HL-60/S4 treated with phorbol 12-myristate 13-acetate at 8.2 ng/mL for 4 days and 3 days (cell line): ENCODE results near the gene MAPK7.

Experiments used
- in situ Hi-C: fragments of 300-500 bp; cut with MboI; formaldehyde crosslinking; loops from 2 replicates; pipeline ENCODE4 v1.15.0; 2022; ENCODE audit warnings: low sequenced_read_pairs

Gene MAPK7

DNA sequence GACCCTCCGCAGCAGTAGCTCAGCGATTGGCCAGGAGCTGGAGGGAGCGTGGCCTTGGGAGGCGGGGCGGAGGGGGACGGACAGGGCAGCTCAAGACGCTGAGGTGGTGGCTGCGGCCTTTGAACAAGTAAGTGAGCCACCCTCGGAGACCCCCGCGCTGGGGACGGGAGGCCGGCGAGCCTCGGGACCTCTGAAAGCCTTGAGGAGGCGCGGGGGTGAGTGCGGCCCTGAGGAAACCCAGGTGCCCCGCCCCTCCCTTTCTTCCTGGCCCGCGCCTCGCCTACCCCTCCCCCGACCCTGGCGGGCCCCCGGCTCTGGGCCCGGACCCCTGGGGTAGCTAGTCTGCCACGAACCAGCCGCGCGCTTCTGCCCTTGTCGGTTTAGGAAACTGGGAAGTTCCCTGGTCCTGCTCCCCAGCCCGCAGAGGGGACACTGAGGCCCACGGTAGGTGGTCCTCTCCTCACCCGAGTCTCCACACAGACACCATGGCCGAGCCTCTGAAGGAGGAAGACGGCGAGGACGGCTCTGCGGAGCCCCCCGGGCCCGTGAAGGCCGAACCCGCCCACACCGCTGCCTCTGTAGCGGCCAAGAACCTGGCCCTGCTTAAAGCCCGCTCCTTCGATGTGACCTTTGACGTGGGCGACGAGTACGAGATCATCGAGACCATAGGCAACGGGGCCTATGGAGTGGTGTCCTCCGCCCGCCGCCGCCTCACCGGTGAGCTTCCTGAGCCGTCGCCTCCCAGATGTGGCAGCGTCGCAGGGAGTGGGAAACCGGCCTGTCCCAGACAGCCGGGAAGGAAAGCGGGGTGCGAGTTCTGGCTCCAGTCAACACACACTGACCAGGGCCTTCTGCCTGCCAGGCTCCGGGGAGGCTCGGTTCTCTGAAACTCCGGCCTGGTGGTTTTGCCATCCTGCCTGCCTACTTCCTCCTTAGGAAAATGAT lies at the start of gene MAPK7:
TSS of gene MAPK7 (plus strand) at position 83 of the 945 bp plus-strand sequence. CDS start at position 486, 403 bp downstream.
- in situ Hi-C loops, result no loop called here

DNA sequence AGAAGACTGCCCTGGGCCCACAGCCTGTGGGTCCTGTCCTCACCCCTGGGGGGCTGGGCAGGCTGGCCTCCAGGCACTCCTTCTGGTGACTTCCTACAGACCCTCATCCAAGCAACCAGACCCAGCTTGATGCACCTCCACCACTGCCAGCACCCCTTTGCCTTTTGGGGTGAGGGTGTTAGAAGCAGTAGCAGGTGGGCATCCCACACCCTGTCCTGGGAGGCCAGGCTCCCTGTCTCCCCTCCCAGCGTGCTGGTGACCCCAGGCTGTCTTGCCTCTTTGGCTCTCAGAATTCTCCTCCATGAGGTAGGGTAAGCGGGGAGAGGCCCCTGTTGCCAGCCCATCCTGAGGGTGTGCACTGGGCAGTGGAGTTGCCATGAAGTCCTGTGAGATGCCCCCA lies 49.2 kb upstream of the MAPK7 start:
- in situ Hi-C loops, result no loop called here

DNA sequence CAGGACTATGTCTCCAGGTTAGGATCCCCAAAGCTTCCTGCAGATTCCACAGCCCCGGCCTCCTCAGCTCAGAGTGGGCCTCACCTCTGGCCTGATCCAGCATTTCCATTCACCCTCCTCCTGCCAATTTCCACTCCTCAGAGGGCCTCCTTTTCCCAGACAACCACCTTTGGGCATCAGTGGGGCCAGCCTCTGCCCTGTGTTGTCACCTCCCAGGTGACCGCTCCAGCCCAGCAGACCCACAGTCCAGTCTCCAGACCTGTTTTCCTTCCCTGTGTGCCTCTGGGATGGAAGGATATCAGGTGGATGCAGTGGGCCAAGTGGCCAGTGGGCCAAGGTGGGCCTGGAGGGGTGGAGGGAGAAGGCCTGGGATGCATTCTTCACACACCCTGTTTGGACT lies 48.5 kb upstream of the MAPK7 start:
- in situ Hi-C loops, result no loop called here

DNA sequence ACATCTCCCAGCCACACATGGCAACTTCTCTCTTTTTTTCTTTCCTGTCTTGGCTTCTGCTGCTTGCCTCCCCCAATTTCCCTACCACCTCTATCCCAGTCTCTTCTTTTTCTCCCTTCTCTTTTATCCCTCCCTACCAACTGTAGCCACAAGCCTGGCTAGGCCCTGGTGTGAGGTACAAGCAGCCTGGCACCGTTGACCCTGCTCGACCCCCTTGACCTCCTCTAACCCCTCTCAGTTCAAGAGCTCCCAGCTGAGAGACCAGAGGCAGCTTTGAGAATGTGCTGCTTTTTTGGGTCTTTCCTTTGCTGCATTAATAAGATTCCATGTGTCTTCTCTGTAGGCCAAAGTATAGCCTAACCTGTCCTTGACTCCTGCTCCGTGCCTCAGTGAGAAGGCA lies 48.0 kb upstream of the MAPK7 start:
- in situ Hi-C loops, result no loop called here

DNA sequence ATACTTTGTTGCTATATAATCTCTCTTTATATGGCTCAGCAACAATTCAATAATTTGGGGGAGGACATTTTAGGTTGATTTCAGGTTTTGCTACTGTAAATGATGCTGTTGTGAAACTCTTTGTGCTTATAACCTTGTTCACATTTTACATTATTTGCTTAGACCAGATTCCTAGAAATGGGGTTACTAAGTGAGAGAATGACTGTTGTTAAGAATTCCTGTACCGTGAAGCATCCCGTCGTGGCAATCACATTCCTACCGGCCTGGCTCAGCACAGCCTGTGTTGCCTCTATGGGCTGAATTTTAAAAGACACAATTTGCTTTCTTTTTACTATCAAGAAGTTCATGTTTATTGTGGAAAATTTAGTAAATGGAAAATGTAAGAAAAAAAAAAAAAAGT lies 47.2 kb upstream of the MAPK7 start:
- in situ Hi-C loops, result no loop called here

DNA sequence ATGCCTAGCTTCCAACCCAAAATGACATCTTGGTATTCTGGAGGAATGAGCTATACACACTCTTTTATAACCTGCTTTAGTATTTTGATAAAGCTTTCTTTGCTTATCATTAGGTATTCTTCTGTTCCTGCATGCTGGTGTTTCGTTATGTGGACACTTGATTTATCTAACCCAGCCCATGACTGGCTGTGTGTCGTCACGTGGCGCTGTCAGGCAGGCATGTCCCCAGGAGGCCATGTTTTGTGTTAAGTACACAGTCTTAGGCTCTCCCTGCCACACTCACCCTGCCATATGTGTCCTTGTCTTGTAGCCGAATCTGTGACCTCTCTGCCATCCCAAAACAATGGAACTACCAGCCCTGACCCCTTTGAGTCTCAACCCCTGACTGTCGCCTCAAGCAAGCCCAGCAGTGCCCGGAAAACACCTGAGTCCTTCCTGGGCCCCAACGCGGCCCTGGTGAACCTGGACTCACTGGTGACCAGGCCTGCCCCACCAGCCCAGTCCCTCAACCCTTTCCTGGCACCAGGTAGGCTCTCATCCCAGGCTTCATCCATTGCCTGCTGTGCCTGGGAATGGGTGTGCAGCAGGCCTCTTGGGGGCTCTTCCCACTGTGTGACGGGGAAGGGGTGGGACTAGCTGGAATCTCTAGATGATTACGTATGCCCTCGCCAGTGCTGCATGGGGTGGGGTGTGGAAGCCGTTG lies 46.6 kb upstream of the MAPK7 start:
- in situ Hi-C loops, result no loop called here

DNA sequence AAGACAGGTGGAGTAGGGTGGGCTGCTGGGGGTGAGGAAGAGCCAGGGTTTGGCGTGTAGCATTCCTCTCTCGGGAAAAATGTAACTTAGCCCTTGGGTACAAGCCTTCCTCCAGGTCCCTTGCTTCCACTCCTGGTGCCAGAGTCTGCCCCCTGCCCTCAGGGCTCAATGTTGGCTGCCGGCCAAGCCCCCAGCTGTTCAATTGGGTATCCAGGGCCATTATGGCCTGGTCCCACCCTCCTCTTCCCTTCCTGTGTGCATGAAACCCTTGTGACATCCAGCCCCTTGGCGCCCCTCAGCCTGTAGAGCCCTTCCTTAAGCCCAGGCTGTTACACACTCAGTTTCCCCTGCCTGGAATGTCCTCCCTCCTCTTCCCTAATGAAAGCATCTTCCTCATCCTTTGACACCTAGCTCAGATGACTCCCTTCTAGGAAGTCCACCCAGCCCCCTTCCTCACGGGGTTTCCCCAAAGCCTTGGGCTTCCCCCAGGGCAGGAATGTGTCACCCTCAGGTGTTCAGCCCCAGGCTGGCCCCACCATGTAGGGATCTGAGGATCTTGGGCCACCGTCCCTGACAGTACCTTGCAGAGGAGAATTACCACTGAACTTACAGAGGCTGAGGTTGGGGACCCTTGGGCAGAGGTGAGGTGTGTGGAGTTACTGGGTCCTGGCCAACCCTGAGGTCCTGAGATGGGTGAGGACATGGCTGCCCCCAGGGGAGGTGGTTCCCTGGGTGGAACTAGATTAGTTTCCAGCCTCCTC lies 45.7 kb upstream of the MAPK7 start:
- in situ Hi-C loops, result no loop called here

DNA sequence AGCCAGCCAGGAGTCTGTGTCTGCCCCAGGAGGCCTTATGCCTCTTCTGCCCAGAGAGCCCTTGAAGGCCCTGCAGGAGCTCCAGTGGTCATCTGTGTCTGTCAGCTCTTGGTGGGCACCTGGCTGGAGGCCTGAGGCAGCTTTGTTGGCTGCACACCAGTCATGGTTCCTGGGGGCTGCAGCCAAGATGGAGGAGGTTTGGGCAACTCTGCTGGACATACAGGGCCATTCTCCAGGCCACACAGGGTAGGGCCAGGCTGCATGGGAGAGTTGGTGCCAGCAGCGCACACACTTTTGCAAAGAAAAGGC lies 45.2 kb upstream of the MAPK7 start:
- in situ Hi-C loops, result no loop called here

DNA sequence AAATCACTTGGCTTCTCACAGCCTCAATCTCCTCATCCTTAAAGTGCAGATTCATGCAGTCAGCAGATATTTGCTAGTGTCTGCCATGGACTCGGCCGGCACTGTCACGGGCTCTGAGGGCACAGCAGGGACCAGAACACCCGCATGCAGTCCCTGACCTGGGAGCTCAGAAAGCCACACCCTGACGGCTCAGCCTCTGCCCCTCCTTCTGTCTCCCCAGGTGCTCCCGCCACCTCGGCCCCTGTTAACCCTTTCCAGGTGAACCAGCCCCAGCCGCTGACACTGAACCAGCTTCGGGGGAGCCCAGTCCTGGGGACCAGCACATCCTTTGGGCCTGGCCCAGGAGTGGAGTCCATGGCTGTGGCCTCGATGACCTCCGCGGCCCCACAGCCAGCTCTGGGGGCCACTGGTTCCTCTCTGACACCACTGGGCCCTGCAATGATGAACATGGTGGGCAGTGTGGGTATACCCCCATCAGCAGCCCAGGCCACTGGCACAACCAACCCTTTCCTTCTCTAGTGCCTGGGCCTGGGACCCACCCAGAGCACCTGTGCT lies 44.5 kb upstream of the MAPK7 start:
- in situ Hi-C loops, result no loop called here

DNA sequence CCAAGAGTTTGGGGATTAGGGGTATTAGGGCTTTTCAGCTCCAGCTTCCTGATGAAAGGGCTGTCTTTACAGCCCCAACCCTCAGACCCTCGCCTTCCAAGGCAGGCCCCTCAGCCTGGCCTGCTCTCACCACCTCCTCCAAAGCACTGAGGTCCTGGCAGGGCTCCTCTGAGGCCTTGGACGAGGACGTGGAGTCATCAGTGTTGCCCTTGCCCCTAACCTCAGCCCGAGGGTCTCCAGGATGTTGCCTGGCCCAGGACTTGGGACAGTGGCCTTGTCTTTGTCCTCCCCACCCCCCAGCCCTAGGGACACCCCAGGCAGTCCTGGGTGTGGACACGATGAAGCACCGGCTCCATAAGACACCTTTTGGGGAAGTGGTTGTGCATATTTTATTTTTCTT lies 44.0 kb upstream of the MAPK7 start:
- in situ Hi-C loops, result no loop called here

DNA sequence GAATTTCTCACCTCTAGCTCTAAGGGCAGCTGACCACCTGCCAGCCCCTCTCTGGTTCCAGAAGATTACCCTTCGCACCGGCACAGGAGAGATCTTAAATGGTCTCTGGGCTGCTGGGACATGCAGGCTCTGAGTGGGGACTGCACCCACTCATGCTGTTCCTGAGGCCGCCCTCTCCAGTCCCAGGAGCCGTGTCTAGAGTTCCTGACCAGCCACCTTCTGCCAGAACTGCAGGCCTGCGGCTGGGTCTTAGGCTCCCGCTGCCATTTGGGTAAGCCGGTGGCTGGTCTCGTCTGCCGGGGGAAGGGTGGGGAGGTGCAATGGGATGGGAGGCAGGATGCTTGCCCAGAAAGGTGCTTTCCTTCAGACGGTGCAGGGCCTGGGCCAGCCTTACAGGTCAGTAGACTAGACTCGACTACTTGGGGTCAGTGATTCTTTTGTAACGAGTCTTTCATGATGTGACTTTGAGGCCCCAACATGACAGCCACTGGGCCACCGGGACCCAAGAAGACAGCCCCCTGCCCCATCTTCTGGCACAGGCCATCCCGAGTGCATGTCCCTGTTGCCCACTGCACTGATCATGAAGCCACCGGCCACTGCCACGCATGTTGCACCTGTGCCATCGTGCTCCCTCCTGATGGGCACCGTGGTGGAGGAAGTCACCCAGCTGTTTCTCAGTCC lies 42.2 kb upstream of the MAPK7 start:
- in situ Hi-C loops, result no loop called here

DNA sequence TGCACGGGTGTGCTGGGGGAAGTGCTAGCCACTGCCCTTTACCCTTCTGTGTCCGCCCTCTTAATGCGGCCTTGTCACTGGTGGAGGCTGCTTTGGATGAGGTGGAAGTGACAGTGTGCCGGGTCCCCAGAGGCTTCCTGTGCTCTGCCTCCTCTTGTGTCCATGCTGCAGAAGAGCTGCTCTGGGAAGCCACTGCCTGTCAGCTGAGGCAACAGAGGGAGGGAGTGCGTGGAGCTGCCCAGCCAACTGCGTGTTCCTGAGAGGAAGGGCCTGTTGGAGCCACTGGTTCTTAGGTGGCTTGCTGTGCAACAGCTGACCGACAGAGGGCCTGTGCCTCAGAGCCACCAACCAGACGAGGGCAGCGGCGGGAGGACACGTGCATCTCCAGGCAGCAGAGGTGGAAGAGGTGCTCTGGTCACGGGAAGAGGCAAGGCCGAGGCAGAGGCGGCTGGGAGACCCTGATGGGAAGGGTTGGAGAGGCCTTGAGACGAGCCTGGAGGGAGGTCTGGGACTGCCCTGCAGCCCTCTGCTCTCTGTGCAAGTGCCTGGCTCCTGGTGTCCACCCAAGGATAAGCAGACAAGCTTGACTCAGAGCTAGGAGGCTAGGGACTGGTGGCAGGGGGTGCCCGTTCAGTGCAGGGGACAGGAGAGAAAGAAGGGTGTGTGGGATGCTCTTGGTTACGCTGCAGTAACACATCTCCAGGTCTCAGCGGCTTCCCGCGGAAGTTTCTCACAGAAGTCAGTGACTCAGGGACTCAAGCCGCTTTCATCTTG lies 41.2 kb upstream of the MAPK7 start:
- in situ Hi-C loops, result no loop called here

DNA sequence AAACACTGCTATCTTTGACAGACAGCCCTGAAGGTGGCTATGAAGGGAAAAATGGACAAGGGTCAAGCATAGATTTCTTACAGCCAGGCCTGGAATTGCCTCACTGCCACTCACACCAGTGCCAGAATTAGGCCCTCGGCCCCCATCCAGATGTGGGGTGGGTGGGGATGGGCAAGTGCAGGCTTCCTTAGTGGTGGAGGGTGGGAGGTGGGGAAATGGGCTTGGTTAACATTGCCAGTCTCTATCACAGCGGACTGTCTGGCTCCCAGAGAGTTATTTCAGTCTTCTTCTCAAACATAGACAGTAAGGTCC lies 40.6 kb upstream of the MAPK7 start:
- in situ Hi-C loops, result no loop called here

DNA sequence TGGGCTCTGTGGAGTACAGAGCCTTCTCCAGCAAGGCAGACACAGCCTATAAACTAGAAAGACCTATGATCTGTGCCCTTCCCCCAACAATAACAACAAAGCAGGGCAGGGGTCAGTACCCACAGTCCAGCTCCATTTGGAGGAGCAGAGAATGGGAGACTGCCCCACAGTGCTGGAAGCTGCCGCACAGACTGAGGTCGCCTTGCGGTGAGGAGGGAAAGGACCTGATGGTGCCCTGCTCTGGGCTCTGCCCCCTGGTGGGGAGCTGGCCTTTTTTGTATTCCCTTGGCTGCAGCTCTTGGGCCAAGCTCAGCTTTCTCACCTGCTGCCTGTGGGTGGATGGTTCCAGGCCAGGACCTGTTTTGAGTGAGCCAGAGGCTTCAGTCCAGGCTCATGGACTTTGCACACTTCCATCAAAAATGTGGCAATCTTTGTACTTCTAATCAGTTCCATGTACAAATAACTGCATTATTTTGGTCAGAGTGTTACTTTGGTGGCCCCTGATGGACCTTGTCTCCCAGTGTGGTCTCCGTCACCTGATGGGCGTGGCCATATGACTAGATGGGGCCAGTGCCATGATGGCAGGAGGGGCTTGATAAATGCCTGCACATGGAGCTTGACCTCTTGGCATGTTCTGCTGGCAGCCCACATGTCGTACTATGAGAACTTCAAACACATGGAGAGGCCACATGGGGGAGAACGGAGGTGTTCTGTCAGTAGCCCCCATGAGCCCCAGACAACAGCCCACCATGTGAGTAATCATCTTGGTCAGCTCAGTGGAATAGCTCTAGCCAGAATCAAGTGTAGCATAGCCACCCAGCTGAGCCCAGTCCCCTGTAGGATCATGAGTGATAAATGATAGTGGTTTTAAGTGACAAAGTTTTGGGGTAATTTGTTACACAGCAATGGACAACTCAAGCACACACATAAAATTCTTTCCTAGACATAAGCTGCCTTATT lies 40.0 kb upstream of the MAPK7 start:
- in situ Hi-C loops, result no loop called here

DNA sequence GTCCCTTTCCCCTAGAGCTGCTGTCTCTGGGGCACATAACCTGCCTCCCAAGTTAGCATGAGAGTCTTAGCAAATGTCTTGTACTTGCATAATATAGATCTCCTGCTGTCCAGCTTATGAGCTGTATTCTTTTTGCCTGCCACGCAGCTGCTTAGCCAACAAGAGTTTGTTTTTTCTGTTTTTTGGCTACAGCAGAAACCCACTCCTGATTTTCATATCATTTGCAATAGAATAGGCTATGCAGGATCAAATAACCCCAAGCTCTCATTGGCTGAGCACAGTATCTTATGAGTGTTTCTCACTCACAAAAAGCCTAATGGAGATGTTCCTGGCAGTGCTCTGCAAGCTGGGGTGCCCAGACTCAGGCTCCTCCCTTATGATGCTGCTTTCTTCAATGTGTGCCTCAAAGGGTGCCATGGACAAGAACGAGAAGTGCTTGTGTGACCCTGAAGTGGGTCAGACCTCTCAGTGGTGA lies 38.9 kb upstream of the MAPK7 start:
- in situ Hi-C loops, result no loop called here

DNA sequence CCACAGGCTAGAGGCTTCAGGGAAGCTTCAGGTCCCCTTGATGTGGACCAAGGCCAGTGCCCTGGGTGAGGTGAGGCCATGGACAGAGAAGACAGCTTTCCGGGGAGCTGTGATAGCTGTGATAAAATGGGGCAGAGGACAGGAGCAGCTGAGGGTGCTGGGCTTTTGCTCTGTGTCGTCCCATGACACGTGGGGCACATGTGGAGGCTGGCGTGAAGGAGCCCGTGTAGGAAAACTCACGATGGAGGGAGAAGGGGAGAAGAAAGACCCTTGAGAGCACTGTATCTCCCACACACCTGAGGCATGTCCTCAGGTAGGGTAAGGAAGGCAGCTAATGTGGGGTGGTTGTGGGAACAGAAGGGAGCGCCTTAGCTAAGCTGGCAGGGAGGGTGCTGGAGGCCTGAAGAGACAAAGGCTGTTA lies 37.1 kb upstream of the MAPK7 start:
- in situ Hi-C loops, result no loop called here

DNA sequence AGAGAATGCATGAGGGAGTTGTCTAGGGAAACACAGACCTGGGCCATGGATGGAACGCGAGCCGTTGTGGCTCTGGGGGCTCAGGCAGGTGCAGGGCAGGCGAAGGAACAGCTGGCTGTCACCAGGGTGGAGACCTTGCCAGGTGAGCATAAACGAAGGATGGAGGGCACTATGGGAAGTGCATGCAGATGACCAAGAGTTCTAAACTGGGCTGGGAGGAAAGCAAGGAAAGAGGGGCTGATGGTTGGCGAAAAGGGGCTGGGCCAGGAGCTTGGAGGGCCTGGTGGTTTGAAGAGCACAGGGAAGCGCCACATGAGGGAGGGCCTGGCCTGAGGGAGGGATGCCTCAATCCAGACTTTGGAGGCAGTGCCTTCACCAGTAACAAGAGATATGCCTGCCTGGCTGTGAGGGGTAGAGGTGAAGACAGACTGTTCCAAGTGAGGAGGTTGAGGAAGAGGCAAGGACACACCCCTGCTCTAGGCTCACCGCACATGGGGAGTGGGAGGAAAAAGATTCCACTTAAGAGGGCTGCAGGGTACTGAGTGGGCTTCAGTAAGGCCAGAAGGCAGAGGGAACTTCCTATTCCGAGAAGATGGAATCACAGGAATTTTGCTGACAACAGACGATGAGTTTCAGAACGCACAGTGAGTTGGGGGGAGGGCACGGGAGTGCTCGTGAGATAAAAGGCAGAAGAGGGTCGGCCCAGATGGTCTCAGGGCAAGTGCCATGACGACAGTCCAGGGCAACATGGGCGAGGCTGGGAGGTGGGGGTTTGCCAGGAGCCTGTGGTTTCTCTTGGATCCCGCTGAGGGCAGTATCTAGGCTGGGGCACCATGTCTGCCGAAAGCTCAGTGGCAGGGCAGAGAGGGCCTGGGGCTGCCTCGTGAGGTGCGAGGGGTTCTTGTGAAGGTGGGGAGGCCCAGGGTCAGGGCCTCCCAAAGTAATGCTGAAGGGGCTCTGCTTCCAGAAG lies 36.4 kb upstream of the MAPK7 start:
- in situ Hi-C loops, result no loop called here
